ENCODE results near the gene DAGLB.
"Not testable (repeated sequence)": the region's sequence is repeated elsewhere in the genome, so short reads cannot be mapped to it uniquely, and the experiment has no call there.

Gene DAGLB

DNA sequence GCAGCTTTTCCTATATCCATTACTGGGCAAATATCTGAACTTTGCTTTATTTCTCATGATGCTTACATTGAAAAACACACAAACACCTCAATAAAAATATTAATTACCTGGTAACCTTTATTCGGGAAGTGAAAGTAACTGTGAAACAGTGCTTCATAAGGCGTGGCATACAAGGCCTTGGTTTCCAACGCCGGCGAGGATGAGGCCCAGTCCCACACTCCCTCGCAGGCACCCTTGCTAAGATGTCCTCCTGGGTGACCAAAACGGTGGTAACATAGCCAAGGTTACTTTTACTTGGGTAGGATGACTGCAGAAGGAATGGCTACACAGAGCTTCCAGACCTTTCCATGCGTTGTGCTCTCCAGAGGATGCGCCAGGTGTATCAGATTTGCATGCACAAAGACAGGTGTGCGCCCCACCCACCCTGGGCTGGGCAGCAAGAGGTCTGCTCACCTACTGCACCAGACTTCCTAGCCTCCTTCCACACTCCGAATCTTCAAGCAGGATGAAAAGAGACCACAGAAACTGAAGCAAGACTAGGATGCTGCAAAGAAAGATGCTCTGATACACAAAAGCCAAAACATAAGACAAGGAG lies 13.3 kb upstream of the DAGLB start:
- no peak for DNase-seq

DNA sequence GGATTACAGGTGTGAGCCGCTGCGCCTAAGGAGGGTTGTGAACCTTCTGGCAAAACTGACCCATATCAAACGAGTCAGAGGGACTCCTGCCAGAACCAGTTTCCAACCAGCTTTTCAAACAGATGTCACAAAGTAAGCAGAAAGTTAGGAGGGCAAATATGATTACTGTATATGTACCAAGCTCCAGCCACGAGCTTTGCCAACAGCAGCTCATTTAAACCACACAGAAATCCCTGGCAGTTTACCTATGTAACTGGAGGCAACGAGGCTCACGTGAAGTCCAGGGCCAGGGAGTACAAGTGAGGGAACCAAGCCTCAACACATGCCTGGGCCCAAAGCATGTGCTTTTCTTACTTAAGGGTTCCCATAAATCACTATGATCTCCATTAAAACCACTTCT lies 12.5 kb upstream of the DAGLB start:
- DNase-seq: no peak

DNA sequence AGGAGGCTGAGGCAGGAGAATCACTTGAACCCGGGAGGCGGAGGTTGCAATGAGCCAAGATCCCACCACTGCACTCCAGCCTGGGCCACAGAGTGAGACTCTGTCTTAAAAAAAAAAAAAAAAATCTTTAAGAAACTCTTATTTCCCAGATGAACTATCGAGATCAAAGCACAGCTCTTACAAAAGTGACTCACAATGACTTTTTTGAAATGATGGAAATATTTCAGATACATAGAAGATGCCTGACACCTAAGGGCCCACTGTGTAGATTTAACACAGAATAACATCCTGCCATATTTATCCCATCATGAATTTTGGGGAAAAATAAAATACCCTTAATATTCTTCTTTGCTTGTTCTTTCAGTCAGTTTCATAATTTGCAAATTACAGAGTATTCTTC lies 10.9 kb upstream of the DAGLB start:
- not testable (repeated sequence) for DNase-seq

DNA sequence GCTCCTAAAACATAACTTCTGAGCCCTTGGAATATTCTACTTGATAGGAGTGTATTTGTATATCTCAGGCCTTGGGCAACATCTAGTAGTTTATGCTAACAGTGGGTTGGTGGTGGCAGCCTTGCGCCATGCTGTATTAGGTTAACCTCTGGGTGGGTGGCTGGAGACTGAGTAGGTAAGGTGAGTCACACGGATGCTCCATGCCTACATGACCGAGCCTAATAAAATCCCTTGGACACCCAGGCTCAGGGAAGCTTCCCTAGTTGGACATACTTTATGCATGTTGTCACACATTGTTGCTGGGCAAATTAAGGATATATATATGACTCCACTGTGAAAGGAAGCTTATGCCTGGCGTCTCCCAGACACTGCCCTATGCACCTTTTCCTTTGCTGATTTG lies 6.0 kb upstream of the DAGLB start:
- DNase-seq: peak; percentile 100

DNA sequence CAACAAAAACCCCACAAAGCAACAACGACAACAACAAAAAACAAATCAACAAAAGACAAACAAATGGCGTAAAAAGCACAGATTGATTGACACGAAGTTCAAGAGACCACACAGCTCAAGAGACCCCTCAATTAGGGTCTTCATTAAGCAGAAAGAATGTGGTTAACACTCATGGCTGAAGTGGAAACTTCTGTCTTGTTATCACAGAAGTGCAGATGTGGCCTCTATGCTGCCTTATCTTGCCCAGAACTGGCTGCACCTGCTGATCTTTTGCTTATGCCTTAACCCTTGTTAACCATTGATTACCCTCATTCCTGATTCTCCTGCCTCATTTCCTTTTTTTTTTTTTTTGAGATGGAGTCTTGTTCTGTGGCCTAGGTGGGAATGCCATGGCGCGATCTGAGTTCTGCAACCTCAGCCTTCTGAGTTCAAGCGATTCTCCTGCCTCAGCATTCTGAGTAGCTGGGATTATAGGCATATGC lies 3.5 kb upstream of the DAGLB start:
- DNase-seq: no peak

DNA sequence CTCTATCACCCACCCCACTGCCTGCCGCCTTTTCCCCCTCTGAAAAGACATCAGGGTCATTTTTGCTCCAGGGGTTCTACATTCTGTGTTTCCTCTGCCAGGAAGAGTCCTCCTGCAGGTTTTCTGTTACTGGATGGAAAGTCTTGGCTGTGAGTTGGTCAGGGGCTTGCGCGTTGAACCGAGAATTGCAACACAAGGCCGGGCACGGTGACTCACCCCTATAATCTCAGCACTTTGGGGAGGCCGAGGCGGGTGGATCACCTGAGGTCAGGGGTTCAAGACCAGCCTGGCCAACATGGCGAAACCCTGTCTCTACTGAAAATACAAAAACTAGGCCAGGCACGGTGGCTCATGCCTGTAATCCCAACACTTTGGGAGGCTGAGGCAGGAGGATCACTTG lies 2.8 kb upstream of the DAGLB start:
- DNase-seq: peak; percentile 97

DNA sequence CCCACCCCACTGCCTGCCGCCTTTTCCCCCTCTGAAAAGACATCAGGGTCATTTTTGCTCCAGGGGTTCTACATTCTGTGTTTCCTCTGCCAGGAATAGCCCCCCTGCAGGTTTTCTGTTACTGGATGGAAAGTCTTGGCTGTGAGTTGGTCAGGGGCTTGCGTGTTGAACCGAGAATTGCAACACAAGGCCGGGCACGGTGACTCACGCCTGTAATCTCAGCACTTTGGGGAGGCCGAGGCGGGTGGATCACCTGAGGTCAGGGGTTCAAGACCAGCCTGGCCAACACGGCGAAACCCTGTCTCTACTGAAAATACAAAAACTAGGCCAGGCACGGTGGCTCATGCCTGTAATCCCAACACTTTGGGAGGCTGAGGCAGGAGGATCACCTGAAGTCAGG lies 2.1 kb upstream of the DAGLB start:
- DNase-seq: peak; percentile 99

DNA sequence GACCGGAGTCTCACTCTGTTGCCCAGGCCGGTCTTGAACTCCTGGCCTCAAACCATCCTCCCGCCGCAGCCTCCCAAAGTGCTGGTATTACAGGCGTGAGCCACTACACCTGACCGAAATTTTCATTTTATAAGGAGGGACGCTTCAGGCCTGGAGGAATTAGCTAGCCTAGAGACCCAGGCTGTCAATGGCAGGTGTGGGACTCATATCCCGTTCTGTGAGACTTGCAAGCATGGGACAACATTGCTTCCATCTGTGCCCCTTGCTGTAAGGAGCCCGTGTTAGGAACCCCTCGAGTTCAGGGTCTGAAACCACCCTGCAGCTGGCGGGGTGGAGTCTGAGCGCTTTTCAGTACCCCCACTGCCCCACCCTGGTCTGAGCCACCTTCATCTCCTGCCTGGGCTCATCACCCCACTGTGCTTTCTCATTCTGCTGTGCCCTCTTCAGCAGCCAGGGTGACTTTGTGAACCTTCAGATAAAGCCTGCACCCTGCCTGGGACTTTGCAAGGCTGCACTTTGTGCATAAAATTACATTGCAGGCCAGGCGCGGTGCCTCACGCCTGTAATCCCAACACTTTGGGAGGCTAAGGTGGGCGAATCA lies 1.3 kb upstream of the DAGLB start:
- DNase-seq: no peak

DNA sequence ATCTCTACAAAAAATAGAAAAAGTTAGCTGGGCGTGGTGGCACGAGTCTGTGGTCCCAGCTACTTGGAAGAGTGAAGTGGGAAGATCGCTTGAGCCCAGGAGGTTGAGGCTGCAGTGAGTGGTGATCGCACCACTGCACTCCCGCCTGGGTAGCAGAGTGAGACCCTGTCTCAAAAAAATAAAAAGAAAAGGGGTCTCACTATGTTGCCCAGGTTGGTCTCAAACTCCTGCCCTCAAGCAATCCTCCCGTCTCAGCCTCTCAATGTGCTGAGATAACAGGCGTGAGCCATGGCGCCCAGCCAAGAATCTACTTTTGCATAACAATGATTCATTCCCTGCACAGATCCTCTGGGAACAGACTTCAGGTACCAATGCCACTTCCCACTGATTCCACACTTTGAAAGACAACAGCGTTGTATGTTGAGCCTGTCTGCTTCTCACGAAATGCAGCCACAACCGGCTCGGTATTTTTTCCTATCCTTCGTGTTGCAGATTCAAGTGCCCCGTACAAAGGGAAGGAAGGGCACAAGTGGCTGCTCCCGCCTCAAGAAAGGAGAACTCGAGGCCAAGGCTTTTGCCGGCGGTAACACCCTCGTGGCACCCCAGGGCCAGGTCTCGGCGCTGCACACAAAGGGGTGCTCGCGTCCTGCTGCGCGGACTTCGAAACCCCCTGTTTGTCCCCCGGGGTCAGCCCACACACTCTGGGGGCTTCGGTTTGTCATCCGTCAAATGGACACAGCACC lies 745 bp downstream of the DAGLB start:
- peak; percentile 97 for DNase-seq

DNA sequence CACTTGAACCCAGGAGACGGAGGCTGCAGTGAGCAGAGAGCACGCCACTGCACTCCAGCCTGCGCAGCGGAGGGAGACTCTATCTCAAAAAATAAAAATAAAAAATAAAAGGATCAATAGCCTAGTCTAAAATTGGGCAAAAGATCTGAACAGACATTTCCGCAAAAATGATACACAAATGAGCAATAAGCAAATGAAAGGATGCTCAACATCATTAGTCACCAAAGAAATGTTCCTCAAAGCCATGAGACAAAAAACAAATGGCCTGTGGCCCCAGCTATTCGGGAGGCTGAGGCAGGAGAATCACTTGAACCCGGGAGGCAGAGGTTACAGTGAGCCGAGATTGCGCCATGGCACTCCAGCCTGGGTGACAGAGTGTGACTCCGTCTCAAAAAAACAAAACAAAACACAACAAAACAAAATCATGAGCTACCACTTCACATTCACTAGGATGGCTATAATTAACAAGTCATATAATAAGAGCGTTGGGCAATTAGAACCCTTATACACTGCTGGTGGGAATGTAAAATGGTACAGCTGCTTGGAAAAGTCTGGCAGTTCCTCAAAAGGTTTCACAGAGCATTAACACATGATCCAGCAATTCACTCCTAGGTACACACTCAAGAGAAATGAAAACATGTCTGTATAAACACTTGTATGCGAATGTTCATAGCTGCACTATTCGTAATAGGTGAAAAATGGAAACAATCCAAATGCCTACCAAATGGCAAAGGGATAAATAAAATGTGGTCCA lies 3.1 kb downstream of the DAGLB start:
- no peak for DNase-seq

DNA sequence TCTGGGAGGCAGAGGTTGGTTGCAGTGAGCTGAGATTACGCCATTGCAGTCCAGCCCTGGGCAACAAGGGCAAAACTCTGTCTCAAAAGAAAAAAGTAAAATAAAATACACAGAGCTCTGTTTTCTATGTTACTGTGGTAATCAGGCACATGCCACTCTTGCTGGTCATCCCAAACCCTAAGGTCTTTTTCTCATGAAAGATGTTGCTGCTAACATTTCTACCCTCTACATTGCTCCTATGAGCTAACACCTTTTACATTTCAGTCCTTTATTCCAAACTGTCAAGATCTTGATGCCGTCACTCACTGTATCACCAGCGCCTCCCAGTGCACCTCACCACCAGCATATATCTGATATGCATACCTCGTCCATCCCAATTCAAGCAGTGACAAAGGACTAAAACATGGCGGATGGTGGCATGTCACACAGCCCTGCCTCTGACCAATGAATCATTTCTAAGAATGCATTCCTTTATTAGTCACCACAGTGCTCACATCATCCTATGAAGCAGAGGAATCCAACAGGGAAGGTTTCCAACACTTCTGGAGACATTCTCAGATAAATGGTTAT lies 4.3 kb downstream of the DAGLB start:
- peak; percentile 99 for DNase-seq

DNA sequence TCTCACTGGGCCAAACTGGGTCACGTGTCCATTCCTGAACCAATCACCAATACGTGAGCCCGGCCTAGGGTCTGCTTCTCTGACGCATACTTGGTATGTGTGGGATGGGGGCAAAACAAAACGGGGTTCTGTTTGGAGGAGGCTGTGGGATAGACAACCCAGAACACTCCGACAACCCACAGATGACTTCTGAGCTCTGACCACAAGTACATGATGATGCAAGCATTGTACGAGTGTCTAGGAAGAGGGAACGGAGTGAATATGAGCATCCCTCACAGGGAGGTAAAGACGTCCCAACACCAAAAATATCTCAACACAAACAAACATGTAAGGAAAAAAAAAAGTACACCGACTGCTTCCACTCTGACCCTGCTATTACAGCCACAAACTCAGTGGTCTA lies 5.6 kb downstream of the DAGLB start:
- no peak for DNase-seq

DNA sequence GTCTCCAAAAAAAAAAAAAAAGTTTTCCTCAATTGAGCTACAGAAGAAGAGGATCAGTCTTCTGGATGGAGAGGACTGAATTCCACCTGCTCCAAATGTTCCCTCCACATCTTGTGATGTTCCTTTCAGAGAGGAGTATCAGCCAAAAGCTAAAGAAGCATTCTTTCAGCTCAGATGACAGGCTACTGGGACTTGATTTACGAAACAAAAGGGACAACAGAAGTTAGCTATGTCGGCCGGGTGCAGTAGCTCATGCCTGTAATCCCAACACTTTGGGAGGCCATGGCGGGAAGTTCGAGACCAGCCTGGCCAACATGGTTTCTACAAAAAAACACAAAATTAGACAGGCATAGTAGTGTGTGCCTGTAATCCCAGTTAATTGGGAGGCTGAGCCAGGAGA lies 7.4 kb downstream of the DAGLB start:
- no peak for DNase-seq

DNA sequence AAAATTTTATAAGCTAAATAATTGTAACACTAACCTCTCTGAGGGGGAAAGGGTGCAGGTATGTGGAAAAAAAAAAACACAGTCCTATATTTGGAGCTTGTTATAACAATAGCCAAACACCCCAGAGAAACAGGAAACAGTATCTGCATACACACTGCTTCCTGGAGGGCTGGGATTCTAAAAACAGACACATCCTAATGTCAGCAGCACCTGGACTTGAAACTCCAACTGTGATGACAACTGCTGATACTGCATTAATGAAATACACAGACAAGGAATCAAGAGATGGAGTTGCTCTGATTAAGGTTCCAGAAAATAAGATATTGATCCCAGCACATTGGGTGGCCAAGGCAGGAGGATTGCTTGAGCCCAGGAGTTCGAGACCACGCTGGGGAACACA lies 9.3 kb downstream of the DAGLB start:
- DNase-seq: no peak

DNA sequence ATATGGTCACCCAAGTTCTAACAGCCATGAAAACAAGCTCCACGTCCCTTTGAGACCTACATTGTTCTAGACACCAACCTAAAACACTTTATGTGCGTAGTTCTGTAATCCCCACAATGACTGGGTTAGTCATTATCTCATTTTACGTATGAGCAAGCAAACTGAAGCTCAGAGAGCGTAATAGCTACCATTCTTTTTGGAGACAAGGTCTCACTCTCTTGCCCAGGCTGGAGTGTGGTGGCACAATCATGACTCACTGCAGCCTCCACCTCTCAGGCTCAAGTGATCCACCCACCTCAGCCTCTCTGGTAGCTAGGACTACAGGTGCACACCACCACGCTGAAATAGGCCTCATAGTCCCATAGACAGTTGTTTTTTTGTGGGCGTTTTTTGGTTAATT lies 10.5 kb downstream of the DAGLB start:
- DNase-seq: no peak

DNA sequence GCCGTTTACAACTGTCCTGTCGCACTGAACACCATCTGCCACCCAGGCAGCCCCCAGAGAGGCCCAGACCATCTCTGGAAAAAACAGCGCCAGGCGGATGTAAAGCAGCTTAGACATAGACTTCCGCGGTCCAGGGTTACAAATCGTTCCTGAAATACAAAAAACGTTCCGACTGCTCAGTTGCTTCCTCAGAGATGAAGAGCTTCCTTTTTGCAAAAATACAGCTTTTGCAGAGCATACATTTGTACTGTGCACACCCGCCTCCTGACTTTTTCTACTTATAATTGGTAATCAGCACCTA lies 11.4 kb downstream of the DAGLB start:
- no peak for DNase-seq

DNA sequence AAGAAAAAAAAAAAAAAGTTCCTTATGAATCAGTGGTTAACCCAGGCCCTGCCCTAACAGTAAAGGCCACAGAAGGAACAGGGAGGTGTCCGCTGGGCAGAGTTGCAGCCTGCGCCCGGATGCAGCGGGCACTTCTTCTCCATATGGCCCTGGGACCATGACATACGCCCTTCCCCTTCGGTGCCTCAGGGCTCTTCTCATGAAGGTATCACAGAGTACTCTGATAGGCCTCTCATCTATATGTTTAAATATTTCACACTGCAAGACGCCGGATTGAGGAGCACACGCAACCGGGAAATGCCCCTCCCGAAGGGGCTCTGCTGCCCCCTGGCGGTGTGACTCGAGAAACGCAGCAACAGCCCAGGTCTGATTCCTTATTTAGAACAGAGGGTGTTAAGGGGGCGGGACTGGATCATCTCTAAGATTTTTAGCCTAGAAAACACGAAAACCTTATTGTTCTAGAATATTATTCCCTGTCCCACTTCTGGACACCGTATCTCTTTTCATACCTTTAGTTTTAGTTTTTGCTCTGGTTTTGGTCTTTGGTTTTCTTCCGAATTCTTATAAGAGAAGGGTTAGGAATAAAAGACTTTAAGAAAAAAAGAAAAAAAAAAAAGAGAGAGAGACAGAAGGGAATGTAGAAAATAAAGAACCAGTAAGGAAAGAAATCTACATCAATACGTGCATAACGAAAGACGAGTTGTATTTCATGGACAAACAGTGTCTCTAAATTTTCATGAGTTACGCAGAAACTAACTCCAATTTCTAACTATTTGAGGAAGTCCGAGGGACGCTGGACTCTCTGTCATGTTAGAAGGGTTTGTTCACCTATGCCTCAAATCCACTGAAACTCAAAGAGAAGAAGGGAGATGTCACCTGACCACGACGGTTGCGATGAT lies 12.0 kb downstream of the DAGLB start:
- peak; percentile 78 for DNase-seq

DNA sequence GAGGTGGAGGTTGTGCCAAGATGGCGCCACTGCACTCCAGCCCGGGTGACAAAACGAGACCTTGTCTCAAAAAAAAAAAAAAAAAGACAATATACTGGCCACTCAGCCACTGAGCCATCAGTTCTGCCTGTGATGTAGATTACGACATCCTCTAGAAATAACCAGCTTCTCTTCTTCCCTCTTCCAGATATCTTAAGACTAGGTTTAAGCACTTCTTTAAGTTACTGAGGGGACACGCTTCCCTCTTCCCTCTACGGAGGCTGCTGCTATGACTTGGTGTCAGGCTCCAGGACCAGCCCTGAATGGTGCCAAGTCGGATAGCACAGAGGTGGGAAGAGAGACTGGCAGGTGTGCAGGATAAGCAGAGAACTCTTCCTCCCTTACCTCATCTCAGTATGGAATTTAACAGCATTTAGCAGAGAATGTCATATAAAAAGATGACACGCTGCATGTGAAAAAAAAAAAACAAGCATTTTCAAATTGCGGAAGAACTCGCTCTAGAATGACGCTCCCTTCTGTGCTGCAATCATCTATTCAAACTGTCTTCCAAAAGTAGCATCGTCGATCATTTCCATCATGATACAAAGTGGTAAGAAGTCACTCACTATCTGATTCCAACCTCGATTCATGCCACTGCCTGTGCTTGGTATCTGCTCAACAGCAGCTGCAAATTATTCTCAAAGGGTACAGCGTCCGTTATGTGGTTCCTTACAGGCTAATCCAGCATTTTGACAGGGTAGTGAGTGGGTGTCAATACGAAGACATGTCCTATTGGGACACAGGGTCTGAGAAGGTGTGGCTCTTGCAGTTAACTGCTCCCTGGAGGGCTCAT lies 13.8 kb downstream of the DAGLB start:
- no peak for DNase-seq

DNA sequence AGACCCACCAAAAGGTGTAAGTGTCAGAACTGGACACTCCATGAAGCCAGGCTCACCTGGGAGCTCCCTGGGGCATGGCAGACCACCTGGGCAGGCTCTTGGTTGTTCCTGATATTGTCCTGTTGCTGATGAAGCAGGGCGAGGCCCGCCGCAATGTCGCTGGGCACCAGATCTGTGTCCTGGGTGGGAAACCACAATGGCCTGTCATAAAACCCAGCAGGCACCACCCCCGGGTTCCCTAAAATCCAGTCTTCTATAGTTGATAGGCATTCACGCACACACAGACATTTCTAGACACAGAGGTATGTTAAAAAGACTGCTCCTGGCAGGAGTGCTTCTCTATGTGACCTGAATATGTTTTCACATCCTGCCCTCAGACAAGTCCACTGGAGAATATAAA lies 15.0 kb downstream of the DAGLB start:
- no peak for DNase-seq

DNA sequence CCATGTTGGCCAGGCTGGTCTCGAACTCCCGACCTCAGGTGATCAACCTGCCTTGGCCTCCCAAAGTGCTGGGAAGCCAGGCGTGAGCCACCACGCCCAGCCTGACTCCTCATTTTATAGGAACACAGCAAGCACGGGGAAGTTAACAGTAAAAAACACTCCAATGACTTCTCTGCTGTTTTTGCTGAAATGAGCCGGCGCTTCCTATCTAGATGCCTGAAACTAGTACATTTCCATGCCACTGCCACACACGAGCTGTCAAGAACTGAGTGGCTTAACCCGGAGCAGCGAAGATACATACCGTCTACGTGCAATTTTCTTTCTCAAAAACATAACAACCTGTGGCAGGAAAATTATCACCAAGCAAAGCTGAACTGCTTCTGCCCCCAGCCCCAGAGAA lies 16.8 kb downstream of the DAGLB start:
- no peak for DNase-seq

DNA sequence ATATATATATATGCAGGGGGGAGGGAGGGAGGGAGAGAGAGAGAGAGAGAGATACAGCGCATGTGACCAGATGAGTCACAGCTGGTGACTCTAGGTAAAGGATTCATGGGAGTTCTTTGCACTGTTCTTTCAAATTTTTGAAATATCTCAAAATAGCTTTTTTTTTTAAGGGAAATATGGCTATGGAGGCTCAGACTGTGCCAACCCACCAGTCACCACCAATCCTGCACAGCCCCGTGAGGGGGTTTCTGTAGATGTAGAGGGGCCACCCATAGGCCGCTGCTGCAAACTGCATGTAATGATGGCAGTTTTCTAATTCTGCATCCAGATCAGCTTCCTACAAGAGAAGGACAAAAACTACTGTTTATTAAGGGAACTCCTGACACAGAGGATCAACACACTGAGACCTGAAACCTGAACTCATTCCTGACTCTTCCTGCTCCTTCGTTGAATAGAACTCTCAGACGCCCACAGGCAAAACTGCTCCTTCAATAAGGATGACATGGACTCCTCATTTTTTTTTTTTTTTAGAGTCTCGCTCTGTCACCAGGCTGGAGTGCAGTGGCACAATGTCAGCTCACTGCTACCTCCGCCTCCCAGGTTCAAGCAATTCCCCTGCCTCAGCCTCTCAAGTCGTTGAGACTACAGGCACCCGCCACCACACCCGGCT lies 17.3 kb downstream of the DAGLB start:
- DNase-seq: no peak
